WTC11 (cell line): Measurements from ENCODE around the gene AKR1E2. TPM values are rescaled to one million over a fixed set of nuclear protein-coding genes. Genes with fewer than 3 reads are reported as not detected.

ENCODE experiments used
- ATAC-seq: fragments of 200-7000 bp; cut with Tn5 transposase; 2 replicates; pipeline ENCODE4 v1.10.0; 2021; ENCODE audit warnings: mild to moderate bottlenecking, moderate library complexity
- CTCF ChIA-PET: fragments of 300-600 bp; sonication (Branson Sonifier 250); formaldehyde crosslinking; loops from one replicate; lab custom pipeline; 2021; ENCODE audit warnings: antibody characterized with exemption; lab: Charles Lee
- POLR2A ChIA-PET: fragments of 350-600 bp; sonication (Branson Sonifier 250); formaldehyde crosslinking; loops from one replicate; lab custom pipeline; 2021; ENCODE audit warnings: antibody characterized with exemption; lab: Charles Lee
- DNase-seq: peaks from one replicate; pipeline ENCODE4 v3.0.0; 2021; ENCODE audit warnings: low spot score
- H3K27ac Mint-ChIP-seq: 2 replicates; pipeline ENCODE4 v1.8.0; 2021; ENCODE audit warnings: mixed read lengths
- H3K27me3 Mint-ChIP-seq: 2 replicates; pipeline ENCODE4 v1.8.0; 2021; ENCODE audit warnings: low read depth, mild to moderate bottlenecking, moderate library complexity, mixed read lengths
- H3K36me3 Mint-ChIP-seq: 2 replicates; pipeline ENCODE4 v1.8.0; 2021; ENCODE audit warnings: mixed read lengths
- H3K4me1 Mint-ChIP-seq: 2 replicates; pipeline ENCODE4 v1.8.0; 2022; ENCODE audit warnings: mixed read lengths
- H3K4me3 Mint-ChIP-seq: 2 replicates; pipeline ENCODE4 v1.8.0; 2021; ENCODE audit warnings: mild to moderate bottlenecking, moderate library complexity, mixed read lengths
- H3K9me3 Mint-ChIP-seq: 2 replicates; pipeline ENCODE4 v1.8.0; 2021; ENCODE audit warnings: mixed read lengths
- AR ChIP-seq: fragments of 250-450 bp; sonication (Bioruptor Pico); IDR thresholded peaks from 2 replicates; pipeline ENCODE4 v1.9.0; 2021; ENCODE audit warnings: mild to moderate bottlenecking
- E2F1 ChIP-seq: sonication (generic); formaldehyde crosslinking; IDR thresholded peaks from 2 replicates; pipeline ENCODE4 v1.8.0; 2022; ENCODE audit warnings: mild to moderate bottlenecking, missing genetic modification reagents
- ELF4 ChIP-seq: sonication (generic); formaldehyde crosslinking; IDR thresholded peaks from 2 replicates; pipeline ENCODE4 v1.8.1; 2022; ENCODE audit warnings: low read depth, mild to moderate bottlenecking, moderate library complexity, missing genetic modification reagents
- EMX1 ChIP-seq: fragments of 250-450 bp; sonication (Bioruptor Pico); IDR thresholded peaks from 2 replicates; pipeline ENCODE4 v1.8.0; 2021; ENCODE audit warnings: mild to moderate bottlenecking
- GRHL2 ChIP-seq: fragments of 250-450 bp; sonication (Bioruptor Pico); IDR thresholded peaks from 2 replicates; pipeline ENCODE4 v1.8.0; 2022; ENCODE audit warnings: mild to moderate bottlenecking, moderate library complexity; ENCODE audit not compliant: insufficient replicate concordance, severe bottlenecking
- NFYB ChIP-seq: sonication (generic); formaldehyde crosslinking; conservative IDR thresholded peaks from 2 replicates; pipeline ENCODE4 v1.8.0; 2022; ENCODE audit warnings: low read depth, missing genetic modification reagents
- NR1H2 ChIP-seq: sonication (generic); formaldehyde crosslinking; IDR thresholded peaks from 2 replicates; pipeline ENCODE4 v1.9.0; 2021; ENCODE audit warnings: mild to moderate bottlenecking, moderate library complexity, missing genetic modification reagents
- NR3C1 ChIP-seq: sonication (generic); formaldehyde crosslinking; conservative IDR thresholded peaks from 2 replicates; pipeline ENCODE4 v1.8.1; 2023; ENCODE audit warnings: low read depth, mild to moderate bottlenecking, missing genetic modification reagents
- SMAD4 ChIP-seq: sonication (generic); formaldehyde crosslinking; IDR thresholded peaks from 2 replicates; pipeline ENCODE4 v1.8.0; 2022; ENCODE audit warnings: mild to moderate bottlenecking, missing genetic modification reagents
- SP1 ChIP-seq: sonication (generic); formaldehyde crosslinking; conservative IDR thresholded peaks from 2 replicates; pipeline ENCODE4 v1.8.1; 2022; ENCODE audit warnings: missing genetic modification reagents
- USF1 ChIP-seq: sonication (generic); formaldehyde crosslinking; IDR thresholded peaks from 2 replicates; pipeline ENCODE4 v1.8.0; 2022; ENCODE audit warnings: mild to moderate bottlenecking, missing genetic modification reagents
- ZBTB43 ChIP-seq: sonication (generic); formaldehyde crosslinking; IDR thresholded peaks from 2 replicates; pipeline ENCODE4 v1.8.1; 2023; ENCODE audit warnings: mild to moderate bottlenecking, missing genetic modification reagents
- ZNF121 ChIP-seq: sonication (generic); formaldehyde crosslinking; IDR thresholded peaks from 2 replicates; pipeline ENCODE4 v1.8.0; 2023; ENCODE audit warnings: missing genetic modification reagents
- ZNF317 ChIP-seq: sonication (generic); formaldehyde crosslinking; IDR thresholded peaks from 2 replicates; pipeline ENCODE4 v1.8.1; 2023; ENCODE audit warnings: low read depth, mild to moderate bottlenecking, moderate library complexity, missing genetic modification reagents, borderline replicate concordance
- ZNF423 ChIP-seq: fragments of 250-450 bp; sonication (Bioruptor Pico); IDR thresholded peaks from 2 replicates; pipeline ENCODE4 v2.1.2; 2022; ENCODE audit warnings: mild to moderate bottlenecking, moderate library complexity
- total RNA-seq: library from RNA; stranded (reverse); gene quantifications from 3 replicates; pipeline ENCODE4 v1.2.3, GENCODE V29; 2021
- TF ChIP-seq, protein P1 (sequence below): fragments of 250-450 bp; sonication (Bioruptor Pico); IDR thresholded peaks from 2 replicates; pipeline ENCODE4 v1.9.0; 2021; ENCODE audit warnings: moderate library complexity, mild to moderate bottlenecking, inconsistent platforms, borderline replicate concordance
- TF ChIP-seq, protein P2 (sequence below): sonication (generic); formaldehyde crosslinking; IDR thresholded peaks from 2 replicates; pipeline ENCODE4 v1.8.0; 2023; ENCODE audit warnings: missing genetic modification reagents
- TF ChIP-seq, protein P3 (sequence below): fragments of 250-450 bp; sonication (Bioruptor Pico); IDR thresholded peaks from 2 replicates; pipeline ENCODE4 v2.1.2; 2022; ENCODE audit warnings: mild to moderate bottlenecking, moderate library complexity
- TF ChIP-seq, protein P4 (sequence below): sonication (generic); formaldehyde crosslinking; IDR thresholded peaks from 2 replicates; pipeline ENCODE4 v1.8.0; 2023; ENCODE audit warnings: missing genetic modification reagents, mild to moderate bottlenecking, borderline replicate concordance

AKR1E2 gene
- total RNA-seq, 1 experiment from 2014 or later = 1.7 TPM

GRCh38 chr10:4810092-4810491 is 15.9 kb upstream of the AKR1E2 start:
- ChIA-PET POLR2A (no interaction called here), CTCF (no interaction called here)
- Mint-ChIP-seq H3K27ac (no peak overlapping the region), H3K9me3 (peaks cover 4% of the 10 kb centered on the region; the same call in 1 of the 2 replicates), H3K36me3 (no peaks in the 10 kb centered on the region), H3K27me3 (no peaks in the 10 kb centered on the region), H3K4me3 (no peak overlapping the region), H3K4me1 (peaks cover 15% of the 10 kb centered on the region)
- ATAC-seq = no peak
- DNase-seq = no peak
- TF ChIP-seq GRHL2 (CRISPR knock-in tag) (no peak), SMAD4 (CRISPR knock-in tag) (no peak), EMX1 (CRISPR knock-in tag) (no peak), NR3C1 (CRISPR knock-in tag) (no peak), ZNF423 (no peak), NFYB (no peak), USF1 (no peak), SP1 (no peak), NR1H2 (CRISPR knock-in tag) (no peak)
- TF ChIP-seq, protein P1, sequence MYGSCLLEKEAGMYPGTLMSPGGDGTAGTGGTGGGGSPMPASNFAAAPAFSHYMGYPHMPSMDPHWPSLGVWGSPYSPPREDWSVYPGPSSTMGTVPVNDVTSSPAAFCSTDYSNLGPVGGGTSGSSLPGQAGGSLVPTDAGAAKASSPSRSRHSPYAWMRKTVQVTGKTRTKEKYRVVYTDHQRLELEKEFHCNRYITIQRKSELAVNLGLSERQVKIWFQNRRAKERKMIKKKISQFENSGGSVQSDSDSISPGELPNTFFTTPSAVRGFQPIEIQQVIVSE = no peak

- POLR2A ChIA-PET = no interaction called here
- H3K4me1 Mint-ChIP-seq = peaks cover 15% of the 10 kb centered on the region
- H3K9me3 Mint-ChIP-seq = peaks cover 9% of the 10 kb centered on the region
- H3K27me3 Mint-ChIP-seq = no peaks in the 10 kb centered on the region
- TF ChIP-seq, protein P2, sequence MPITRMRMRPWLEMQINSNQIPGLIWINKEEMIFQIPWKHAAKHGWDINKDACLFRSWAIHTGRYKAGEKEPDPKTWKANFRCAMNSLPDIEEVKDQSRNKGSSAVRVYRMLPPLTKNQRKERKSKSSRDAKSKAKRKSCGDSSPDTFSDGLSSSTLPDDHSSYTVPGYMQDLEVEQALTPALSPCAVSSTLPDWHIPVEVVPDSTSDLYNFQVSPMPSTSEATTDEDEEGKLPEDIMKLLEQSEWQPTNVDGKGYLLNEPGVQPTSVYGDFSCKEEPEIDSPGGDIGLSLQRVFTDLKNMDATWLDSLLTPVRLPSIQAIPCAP = no peak
- TF ChIP-seq ZNF317 (CRISPR knock-in tag) (no peak), NR3C1 (CRISPR knock-in tag) (no peak), ELF4 (CRISPR knock-in tag) (no peak)
- TF ChIP-seq, all 79 proteins: peak for 0
- ATAC-seq (no peak), DNase-seq (no peak)
- CTCF ChIA-PET = no interaction called here
- no peak overlapping the region for H3K4me3 Mint-ChIP-seq
- H3K36me3 Mint-ChIP-seq = no peaks in the 10 kb centered on the region
- no peak overlapping the region for H3K27ac Mint-ChIP-seq
Measured at GRCh38 chr10:4812046-4812445, 14.0 kb upstream of the AKR1E2 start.

DNA sequence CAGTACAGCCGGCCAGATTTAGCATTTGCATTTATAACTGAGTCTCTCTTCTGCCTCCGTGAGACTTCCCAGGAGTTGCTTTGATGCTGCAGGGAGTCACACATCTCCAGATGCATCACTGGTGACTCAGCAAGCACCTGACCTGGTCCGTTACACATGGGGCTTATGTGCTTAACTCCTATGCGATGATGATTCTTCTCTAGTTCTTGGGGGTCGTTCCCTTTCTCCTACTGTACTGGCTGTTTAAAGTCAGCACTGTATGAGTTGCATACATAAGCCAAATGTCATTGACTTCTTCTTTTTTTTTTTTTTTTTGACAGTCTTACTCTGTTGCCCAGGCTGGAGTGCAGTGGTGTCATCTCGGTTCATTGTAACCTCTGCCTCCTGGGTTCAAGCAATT is 13.0 kb upstream of the AKR1E2 start:
- H3K27ac Mint-ChIP-seq = no peak overlapping the region
- no peaks in the 10 kb centered on the region for H3K36me3 Mint-ChIP-seq
- POLR2A ChIA-PET = no interaction called here
- H3K9me3 Mint-ChIP-seq = peaks cover 11% of the 10 kb centered on the region
- DNase-seq (no peak), ATAC-seq (no peak)
- H3K27me3 Mint-ChIP-seq = no peaks in the 10 kb centered on the region
- no peak overlapping the region for H3K4me3 Mint-ChIP-seq
- TF ChIP-seq, protein P3, sequence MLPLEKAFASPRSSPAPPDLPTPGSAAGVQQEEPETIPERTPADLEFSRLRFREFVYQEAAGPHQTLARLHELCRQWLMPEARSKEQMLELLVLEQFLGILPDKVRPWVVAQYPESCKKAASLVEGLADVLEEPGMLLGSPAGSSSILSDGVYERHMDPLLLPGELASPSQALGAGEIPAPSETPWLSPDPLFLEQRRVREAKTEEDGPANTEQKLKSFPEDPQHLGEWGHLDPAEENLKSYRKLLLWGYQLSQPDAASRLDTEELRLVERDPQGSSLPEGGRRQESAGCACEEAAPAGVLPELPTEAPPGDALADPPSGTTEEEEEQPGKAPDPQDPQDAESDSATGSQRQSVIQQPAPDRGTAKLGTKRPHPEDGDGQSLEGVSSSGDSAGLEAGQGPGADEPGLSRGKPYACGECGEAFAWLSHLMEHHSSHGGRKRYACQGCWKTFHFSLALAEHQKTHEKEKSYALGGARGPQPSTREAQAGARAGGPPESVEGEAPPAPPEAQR (CRISPR knock-in tag) = no peak
- TF ChIP-seq SMAD4 (CRISPR knock-in tag) (no peak), E2F1 (CRISPR knock-in tag) (no peak), ZNF121 (no peak), AR (CRISPR knock-in tag) (no peak), ZBTB43 (CRISPR knock-in tag) (no peak)
- TF ChIP-seq, protein P4, sequence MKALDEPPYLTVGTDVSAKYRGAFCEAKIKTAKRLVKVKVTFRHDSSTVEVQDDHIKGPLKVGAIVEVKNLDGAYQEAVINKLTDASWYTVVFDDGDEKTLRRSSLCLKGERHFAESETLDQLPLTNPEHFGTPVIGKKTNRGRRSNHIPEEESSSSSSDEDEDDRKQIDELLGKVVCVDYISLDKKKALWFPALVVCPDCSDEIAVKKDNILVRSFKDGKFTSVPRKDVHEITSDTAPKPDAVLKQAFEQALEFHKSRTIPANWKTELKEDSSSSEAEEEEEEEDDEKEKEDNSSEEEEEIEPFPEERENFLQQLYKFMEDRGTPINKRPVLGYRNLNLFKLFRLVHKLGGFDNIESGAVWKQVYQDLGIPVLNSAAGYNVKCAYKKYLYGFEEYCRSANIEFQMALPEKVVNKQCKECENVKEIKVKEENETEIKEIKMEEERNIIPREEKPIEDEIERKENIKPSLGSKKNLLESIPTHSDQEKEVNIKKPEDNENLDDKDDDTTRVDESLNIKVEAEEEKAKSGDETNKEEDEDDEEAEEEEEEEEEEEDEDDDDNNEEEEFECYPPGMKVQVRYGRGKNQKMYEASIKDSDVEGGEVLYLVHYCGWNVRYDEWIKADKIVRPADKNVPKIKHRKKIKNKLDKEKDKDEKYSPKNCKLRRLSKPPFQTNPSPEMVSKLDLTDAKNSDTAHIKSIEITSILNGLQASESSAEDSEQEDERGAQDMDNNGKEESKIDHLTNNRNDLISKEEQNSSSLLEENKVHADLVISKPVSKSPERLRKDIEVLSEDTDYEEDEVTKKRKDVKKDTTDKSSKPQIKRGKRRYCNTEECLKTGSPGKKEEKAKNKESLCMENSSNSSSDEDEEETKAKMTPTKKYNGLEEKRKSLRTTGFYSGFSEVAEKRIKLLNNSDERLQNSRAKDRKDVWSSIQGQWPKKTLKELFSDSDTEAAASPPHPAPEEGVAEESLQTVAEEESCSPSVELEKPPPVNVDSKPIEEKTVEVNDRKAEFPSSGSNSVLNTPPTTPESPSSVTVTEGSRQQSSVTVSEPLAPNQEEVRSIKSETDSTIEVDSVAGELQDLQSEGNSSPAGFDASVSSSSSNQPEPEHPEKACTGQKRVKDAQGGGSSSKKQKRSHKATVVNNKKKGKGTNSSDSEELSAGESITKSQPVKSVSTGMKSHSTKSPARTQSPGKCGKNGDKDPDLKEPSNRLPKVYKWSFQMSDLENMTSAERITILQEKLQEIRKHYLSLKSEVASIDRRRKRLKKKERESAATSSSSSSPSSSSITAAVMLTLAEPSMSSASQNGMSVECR (CRISPR knock-in tag) = no peak
- CTCF ChIA-PET = no interaction called here
- peaks cover 13% of the 10 kb centered on the region for H3K4me1 Mint-ChIP-seq
